ENCODE data around the gene STING1. TPM values are rescaled to one million over a fixed set of nuclear protein-coding genes. Genes with fewer than 3 reads are reported as not detected.

STING1 gene
- total and polyA plus RNA-seq, 2 donors (not counting 1 experiment from before 2014, with no cell fraction given): 1.1 to 2.8 TPM

- TF ChIP-seq CTCF (IDR thresholded peaks at IDR 0.05) (no peak), EZH2 (IDR thresholded peaks at IDR 0.05; ENCODE audit: borderline replicate concordance, insufficient read depth, low read depth, low read length, poor library complexity, severe bottlenecking) (no peak)
- H3K9ac ChIP-seq (ENCODE audit: low read length): peak overlapping the region; percentile 14
- H4K20me1 ChIP-seq (ENCODE audit: control insufficient read depth, insufficient read depth, low read length, poor library complexity, severe bottlenecking): no peaks in the 10 kb centered on the region
- Mint-ChIP-seq H3K4me1 (peaks cover 19% of the 10 kb centered on the region), H3K27ac (no peak overlapping the region), H3K4me3 (peak overlapping the region; percentile 18), H3K27me3 (no peaks in the 10 kb centered on the region), H3K9me3 (ENCODE audit: insufficient read depth) (no peaks in the 10 kb centered on the region)
- H3K27ac ChIP-seq (ENCODE audit: low read length in 2 of 2): no peak overlapping the region
- peak overlapping the region; percentile 59 for H3K4me2 ChIP-seq (replicated peaks; ENCODE audit: low read depth, low read length, poor library complexity, severe bottlenecking)
- no peak for DNase-seq
- ChIA-PET CTCF (interaction anchor here (0.8 kb wide), 1 partner anchor 59 kb away, joined by 5 read pairs; no protein-coding TSS in a partner anchor), POLR2A (interaction anchor here (0.6 kb wide), 1 partner anchor 11 kb away, joined by 3 read pairs; no protein-coding TSS in a partner anchor)
- H3K4me1 ChIP-seq (ENCODE audit: control insufficient read depth in 2 of 2, insufficient read depth in 2 of 2, low read length in 2 of 2): peaks cover 17 to 18% of the 10 kb centered on the region in 2 donors
- ATAC-seq (ENCODE audit: low read depth): no peak
- H3K9me3 ChIP-seq (ENCODE audit: control extremely low read depth in 1 of 3, control insufficient read depth in 2 of 3, insufficient read depth in 1 of 3, low read length in 2 of 3): no peaks in the 10 kb centered on the region
- no peaks in the 10 kb centered on the region for H3K79me2 ChIP-seq (ENCODE audit: control insufficient read depth, insufficient read depth, low read length)
- H3K4me3 ChIP-seq (ENCODE audit: control extremely low read depth in 1 of 5, extremely low read depth in 1 of 5, insufficient read depth in 1 of 5, low read depth in 2 of 5, low read length in 4 of 5): peak overlapping the region in 1 of 5 experiments; percentile 7
- H2AFZ ChIP-seq (ENCODE audit: insufficient read depth, low read depth, low read length, poor library complexity, severe bottlenecking): peak overlapping the region; percentile 83
- 24% methylated on average over 5 of the region's 5 CpGs for WGBS (ENCODE audit: insufficient coverage)
- no peaks in the 10 kb centered on the region for H3K36me3 ChIP-seq (replicated peaks in 1 of 2; ENCODE audit: control extremely low read depth in 1 of 2, control insufficient read depth in 1 of 2, extremely low read depth in 1 of 2, insufficient read depth in 2 of 2, low read length in 1 of 2)
- H3K27me3 ChIP-seq (replicated peaks in 1 of 4; ENCODE audit: control extremely low read depth in 1 of 4, control insufficient read depth in 3 of 4, insufficient read depth in 4 of 4, low read length in 3 of 4): peaks cover 0 to 2% (median 0%) of the 10 kb centered on the region in 4 experiments
- intact Hi-C loops (cut with micrococcal nuclease): no loop called here
Observed at GRCh38 chr5:139481580-139482049, 943 bp downstream of the STING1 start.

- no peak for DNase-seq
Observed at GRCh38 chr5:139481122-139481533, 1.4 kb downstream of the STING1 start.

More at GRCh38 chr5:139481122-139481533, 1.4 kb downstream of the STING1 start:
- Mint-ChIP-seq H3K4me3 (peak overlapping the region; percentile 7), H3K27me3 (no peaks in the 10 kb centered on the region), H3K9me3 (ENCODE audit: insufficient read depth) (no peaks in the 10 kb centered on the region), H3K4me1 (peaks cover 19% of the 10 kb centered on the region), H3K27ac (no peak overlapping the region)
- Histone ChIP-seq H3K9ac (ENCODE audit: low read length) (no peak overlapping the region), H3K4me2 (replicated peaks; ENCODE audit: low read depth, low read length, poor library complexity, severe bottlenecking) (no peak overlapping the region), H3K4me3 (ENCODE audit: control extremely low read depth in 1 of 5, extremely low read depth in 1 of 5, insufficient read depth in 1 of 5, low read depth in 2 of 5, low read length in 4 of 5) (no peak overlapping the region), H3K79me2 (ENCODE audit: control insufficient read depth, insufficient read depth, low read length) (no peaks in the 10 kb centered on the region), H3K36me3 (replicated peaks in 1 of 2; ENCODE audit: control extremely low read depth in 1 of 2, control insufficient read depth in 1 of 2, extremely low read depth in 1 of 2, insufficient read depth in 2 of 2, low read length in 1 of 2) (no peaks in the 10 kb centered on the region), H3K4me1 (ENCODE audit: control insufficient read depth in 2 of 2, insufficient read depth in 2 of 2, low read length in 2 of 2) (peaks cover 17 to 18% of the 10 kb centered on the region in 2 donors), H3K9me3 (ENCODE audit: control extremely low read depth in 1 of 3, control insufficient read depth in 2 of 3, insufficient read depth in 1 of 3, low read length in 2 of 3) (no peaks in the 10 kb centered on the region), H3K27ac (ENCODE audit: low read length in 2 of 2) (no peak overlapping the region), H3K27me3 (replicated peaks in 1 of 4; ENCODE audit: control extremely low read depth in 1 of 4, control insufficient read depth in 3 of 4, insufficient read depth in 4 of 4, low read length in 3 of 4) (peaks cover 0 to 2% (median 0%) of the 10 kb centered on the region in 4 experiments), H4K20me1 (ENCODE audit: control insufficient read depth, insufficient read depth, low read length, poor library complexity, severe bottlenecking) (no peaks in the 10 kb centered on the region), H2AFZ (ENCODE audit: insufficient read depth, low read depth, low read length, poor library complexity, severe bottlenecking) (peak overlapping the region; percentile 83)
- ChIA-PET POLR2A (no interaction called here), CTCF (interaction anchor here (0.5 kb wide), 1 partner anchor 40 kb away, joined by 3 read pairs; no protein-coding TSS in a partner anchor)
- WGBS (ENCODE audit: insufficient coverage): 45% methylated on average over 8 of the region's 12 CpGs
- intact Hi-C loops (cut with micrococcal nuclease): no loop called here
- peak; percentile 14 for ATAC-seq (ENCODE audit: low read depth)
- TF ChIP-seq EZH2 (IDR thresholded peaks at IDR 0.05; ENCODE audit: borderline replicate concordance, insufficient read depth, low read depth, low read length, poor library complexity, severe bottlenecking) (no peak), CTCF (IDR thresholded peaks at IDR 0.05) (no peak)

Data from B cell (primary cell).